Esophagus squamous epithelium (tissue), 4 donors: ENCODE data around the gene LIG1.

Experiments used
- CTCF ChIP-seq, 6 experiments: fragments of 450-650 bp in 4 of 6; fragments of 200-600 bp in 2 of 6; sonication (generic) in 2 of 6; IDR thresholded peaks; one replicate each; pipeline ENCODE4 v1.5.1; 2016 to 2019; ENCODE audit warnings: antibody characterized with exemption in 6 of 6, mild to moderate bottlenecking in 4 of 6, moderate library complexity in 4 of 6
- POLR2A ChIP-seq, 4 donors: fragments of 450-650 bp; IDR thresholded peaks; one replicate each; pipeline ENCODE4 v1.6.1; 2017; ENCODE audit warnings: antibody characterized with exemption in 4 of 4, mild to moderate bottlenecking in 4 of 4, moderate library complexity in 3 of 4

- TF ChIP-seq CTCF (IDR thresholded peaks at IDR 0.05) (no peak), POLR2A (IDR thresholded peaks at IDR 0.05) (no peak)
Observed at GRCh38 chr19:48175578-48175977, 5.4 kb upstream of the LIG1 start.
